ENCODE measurements around the gene LMAN2.
"Not testable (repeated sequence)": the region's sequence is repeated elsewhere in the genome, so short reads cannot be mapped to it uniquely, and the experiment has no call there.

The LMAN2 gene

GRCh38 chr5:177378884-177379883 is 27.7 kb upstream of the LMAN2 start:
- no peak for DNase-seq

GRCh38 chr5:177377851-177378776 is 26.6 kb upstream of the LMAN2 start:
- no peak for DNase-seq

GRCh38 chr5:177376107-177376506 is 24.6 kb upstream of the LMAN2 start:
- DNase-seq, result no peak

- DNase-seq, result not testable (repeated sequence)
Measured at GRCh38 chr5:177375516-177375915, 24.0 kb upstream of the LMAN2 start.

GRCh38 chr5:177374211-177374610 is 22.7 kb upstream of the LMAN2 start:
- DNase-seq, result no peak

- DNase-seq, result no peak
Measured at GRCh38 chr5:177373806-177374205, 22.3 kb upstream of the LMAN2 start.

- no peak for DNase-seq
Measured at GRCh38 chr5:177372910-177373309, 21.4 kb upstream of the LMAN2 start.

- DNase-seq, result no peak
Measured at GRCh38 chr5:177372034-177372896, 20.8 kb upstream of the LMAN2 start.

GRCh38 chr5:177371120-177372033 is 19.9 kb upstream of the LMAN2 start:
- no peak for DNase-seq

- no peak for DNase-seq
Measured at GRCh38 chr5:177370488-177371119, 19.1 kb upstream of the LMAN2 start.

- no peak for DNase-seq
Measured at GRCh38 chr5:177369645-177370440, 18.4 kb upstream of the LMAN2 start.

- DNase-seq, result no peak
Measured at GRCh38 chr5:177368869-177369644, 17.6 kb upstream of the LMAN2 start.

GRCh38 chr5:177367981-177368868 is 16.8 kb upstream of the LMAN2 start:
- DNase-seq, result no peak

GRCh38 chr5:177367323-177367848 is 15.9 kb upstream of the LMAN2 start:
- DNase-seq, result no peak

GRCh38 chr5:177366528-177367322 is 15.3 kb upstream of the LMAN2 start:
- DNase-seq, result no peak

GRCh38 chr5:177365845-177366527 is 14.5 kb upstream of the LMAN2 start:
- no peak for DNase-seq
